NCI-H526 treated with DMSO at 0.1 percent for 48 hours (cell line): ENCODE data around the gene MYOZ3.

Experiments
- DNase-seq: peaks from one replicate; lab custom pipeline; 2025; lab: John Stamatoyannopoulos, UW

Gene MYOZ3

DNA sequence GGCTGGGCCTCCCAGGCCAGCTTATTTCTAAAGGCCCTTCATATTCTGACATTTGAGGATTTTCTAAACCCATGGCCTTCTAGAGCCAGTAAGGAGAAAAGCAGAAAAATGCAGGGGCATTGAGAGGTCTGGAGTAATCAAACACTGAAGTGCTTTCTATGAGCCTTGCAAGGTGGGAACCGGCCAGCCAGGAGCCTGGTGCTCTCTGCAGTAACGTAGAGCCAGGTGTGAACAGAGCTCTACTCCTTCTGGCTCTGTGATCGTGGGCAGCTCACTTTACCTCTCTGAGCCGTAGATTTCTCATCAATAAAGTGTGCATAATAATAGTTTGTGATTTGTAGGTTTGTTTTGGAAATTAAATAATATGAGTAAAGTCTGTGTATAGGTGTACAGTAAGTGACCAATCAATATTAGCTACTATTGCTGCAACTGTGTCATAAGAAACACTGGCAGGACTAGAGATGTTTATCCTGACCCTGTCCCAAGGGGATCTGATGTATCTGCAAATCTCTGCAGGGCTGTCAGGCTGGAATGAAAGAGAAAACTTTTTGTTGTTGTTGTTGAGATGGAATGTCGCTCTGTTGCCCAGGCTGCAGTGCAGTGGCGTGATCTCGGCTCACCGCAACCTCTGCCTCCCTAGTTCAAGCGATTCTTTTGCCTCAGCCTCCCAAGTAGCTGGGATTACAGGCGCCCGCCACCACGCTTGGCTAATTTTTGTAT, 17.9 kb upstream of the MYOZ3 start:
- DNase-seq: no peak

DNA sequence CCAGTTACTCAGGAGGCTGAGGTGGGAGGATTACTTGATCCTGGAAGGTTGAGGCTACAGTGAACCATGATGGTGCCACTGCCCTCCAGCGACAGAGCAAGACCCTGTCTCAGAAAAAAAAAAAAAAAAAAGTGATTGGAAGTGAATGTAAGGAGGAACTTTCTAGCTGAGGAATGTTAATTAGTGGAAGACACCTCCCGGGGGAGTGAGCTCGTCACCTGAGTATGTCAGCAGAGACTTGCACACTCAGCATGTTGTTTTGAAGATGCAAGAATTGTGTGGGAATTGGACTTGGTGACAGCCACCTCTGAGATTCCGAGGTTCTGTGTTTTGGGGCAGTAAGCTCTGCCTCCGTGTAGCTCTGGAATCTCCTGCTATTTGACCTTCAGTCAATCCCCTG, 17.0 kb upstream of the MYOZ3 start:
- no peak for DNase-seq

DNA sequence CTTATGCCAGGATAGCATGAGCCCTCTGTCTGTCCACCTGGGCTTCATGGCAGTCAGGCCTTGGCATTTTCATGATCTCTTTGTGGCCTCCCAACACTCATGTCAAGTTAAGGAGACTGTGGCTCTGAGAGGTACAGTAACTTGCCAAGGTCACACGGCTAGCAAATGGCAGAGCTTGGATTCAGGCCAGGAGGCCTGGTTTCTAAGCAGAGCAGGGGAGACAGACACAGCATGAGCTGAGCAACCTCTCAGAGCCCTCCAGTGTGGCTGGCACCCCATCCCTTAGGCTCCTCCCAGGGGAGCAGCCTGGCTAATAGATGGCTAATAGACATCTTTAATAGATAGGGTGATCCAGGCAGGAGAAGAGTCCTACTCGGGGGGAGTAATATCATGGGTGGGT, 16.5 kb upstream of the MYOZ3 start:
- DNase-seq: no peak

- DNase-seq: no peak
Measured at GRCh38 chr5:150645070-150645700, 15.9 kb upstream of the MYOZ3 start.

DNA sequence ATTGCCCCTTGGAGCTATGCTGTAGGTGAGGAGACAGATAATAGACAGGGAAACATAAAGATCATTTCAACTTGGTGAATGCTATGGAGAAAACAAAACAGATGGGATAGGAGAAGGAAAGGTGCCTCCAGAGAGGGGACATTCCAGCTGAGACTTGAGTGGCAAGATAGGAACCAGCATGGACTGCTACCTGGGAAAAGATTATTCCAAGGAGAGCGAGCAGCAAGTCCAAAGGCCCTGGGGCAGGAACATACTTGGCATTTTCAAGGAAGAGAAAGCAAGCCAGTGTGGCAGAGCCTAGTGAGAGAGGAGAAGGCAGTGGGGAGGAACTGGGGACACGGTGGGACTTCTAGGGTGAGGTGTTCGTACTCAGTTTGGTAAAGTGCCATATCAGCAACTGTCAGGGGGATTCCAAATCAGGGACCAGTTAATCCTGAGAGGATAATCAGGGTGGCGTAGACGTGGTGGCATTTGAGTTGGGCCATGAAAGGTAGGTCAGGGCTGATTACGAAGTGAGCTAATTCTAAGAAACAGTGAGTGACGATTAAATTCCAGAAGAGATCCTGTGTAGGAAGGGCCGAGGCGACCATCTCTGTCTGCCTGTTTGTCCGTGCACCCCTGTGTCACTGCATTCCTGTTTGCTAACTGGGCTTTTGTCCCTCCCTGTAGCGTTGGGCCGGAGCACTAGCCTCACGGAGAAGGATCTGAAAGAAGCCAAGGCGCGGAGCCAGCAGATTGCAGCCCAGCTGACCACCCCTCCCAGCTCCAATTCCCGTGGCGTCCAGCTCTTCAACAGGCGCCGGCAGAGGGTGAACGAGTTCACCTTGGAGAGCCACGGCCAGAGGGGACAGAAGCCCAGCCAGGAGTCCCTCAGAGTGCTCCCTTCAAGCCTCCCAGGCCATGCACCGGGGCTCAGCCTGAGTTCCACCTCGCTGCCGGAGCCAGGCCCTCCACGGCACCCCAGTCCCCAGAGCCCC, 13.5 kb upstream of the MYOZ3 start:
- DNase-seq: no peak

DNA sequence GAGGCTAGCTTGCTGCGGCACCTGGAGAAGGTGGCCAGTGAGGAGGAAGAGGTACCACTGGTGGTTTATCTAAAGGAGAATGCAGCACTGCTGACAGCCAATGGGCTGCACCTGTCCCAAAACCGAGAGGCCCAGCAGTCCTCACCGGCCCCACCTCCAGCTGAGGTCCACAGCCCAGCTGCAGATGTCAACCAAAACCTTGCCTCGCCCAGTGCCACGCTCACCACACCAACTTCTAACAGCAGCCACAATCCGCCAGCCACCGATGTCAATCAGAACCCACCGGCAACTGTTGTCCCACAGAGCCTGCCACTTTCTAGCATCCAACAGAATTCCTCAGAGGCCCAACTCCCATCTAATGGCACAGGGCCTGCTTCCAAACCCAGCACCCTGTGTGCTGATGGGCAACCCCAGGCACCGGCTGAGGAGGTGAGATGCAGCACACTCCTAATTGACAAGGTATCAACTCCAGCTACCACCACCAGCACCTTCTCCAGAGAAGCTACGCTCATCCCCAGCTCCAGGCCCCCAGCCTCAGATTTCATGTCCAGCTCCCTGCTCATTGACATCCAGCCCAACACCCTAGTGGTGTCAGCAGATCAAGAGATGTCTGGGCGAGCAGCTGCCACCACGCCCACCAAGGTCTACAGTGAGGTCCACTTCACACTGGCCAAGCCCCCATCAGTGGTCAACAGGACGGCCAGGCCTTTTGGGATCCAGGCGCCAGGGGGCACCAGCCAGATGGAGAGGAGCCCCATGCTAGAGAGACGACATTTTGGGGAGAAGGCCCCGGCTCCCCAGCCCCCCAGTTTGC, 12.6 kb upstream of the MYOZ3 start:
- DNase-seq: no peak

- DNase-seq: no peak
Measured at GRCh38 chr5:150649108-150650020, 11.7 kb upstream of the MYOZ3 start.

GRCh38 chr5:150650021-150651006, 10.7 kb upstream of the MYOZ3 start:
- no peak for DNase-seq

GRCh38 chr5:150651382-150651781, 9.7 kb upstream of the MYOZ3 start:
- DNase-seq: no peak

- DNase-seq: no peak
Measured at GRCh38 chr5:150651924-150652671, 9.0 kb upstream of the MYOZ3 start.

DNA sequence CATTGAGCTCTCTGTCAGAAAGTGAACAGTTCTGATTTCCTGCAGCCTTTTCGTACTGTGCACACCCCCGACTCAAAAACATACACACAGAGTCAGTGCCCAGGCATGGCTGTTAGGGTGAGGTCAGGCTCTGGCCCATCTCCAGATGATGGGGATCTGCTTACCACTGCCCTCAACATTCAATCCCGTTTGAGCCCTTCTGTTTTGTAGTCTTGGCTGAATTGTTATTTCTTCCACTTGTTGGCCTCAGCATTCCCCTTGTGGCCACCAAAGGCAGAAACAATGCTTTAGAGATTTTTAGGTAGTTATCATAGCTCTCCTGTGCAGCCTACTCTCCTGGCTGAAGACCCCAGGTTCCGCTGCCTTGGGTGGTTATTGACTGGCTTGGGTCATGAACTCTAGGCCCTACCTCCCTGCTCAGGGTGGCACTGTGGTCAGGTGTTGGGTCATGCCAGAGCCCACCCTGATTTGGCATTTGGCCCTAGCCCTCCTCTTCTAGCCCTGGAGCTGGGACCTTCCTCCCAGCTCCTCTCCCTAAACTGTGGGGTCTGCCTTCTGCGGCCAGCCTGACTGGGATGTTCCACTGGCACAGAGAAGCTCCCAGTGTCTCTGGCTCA, 7.8 kb upstream of the MYOZ3 start:
- no peak for DNase-seq

- DNase-seq: no peak
Measured at GRCh38 chr5:150653762-150654556, 7.1 kb upstream of the MYOZ3 start.

- DNase-seq: no peak
Measured at GRCh38 chr5:150655221-150655620, 5.8 kb upstream of the MYOZ3 start.

DNA sequence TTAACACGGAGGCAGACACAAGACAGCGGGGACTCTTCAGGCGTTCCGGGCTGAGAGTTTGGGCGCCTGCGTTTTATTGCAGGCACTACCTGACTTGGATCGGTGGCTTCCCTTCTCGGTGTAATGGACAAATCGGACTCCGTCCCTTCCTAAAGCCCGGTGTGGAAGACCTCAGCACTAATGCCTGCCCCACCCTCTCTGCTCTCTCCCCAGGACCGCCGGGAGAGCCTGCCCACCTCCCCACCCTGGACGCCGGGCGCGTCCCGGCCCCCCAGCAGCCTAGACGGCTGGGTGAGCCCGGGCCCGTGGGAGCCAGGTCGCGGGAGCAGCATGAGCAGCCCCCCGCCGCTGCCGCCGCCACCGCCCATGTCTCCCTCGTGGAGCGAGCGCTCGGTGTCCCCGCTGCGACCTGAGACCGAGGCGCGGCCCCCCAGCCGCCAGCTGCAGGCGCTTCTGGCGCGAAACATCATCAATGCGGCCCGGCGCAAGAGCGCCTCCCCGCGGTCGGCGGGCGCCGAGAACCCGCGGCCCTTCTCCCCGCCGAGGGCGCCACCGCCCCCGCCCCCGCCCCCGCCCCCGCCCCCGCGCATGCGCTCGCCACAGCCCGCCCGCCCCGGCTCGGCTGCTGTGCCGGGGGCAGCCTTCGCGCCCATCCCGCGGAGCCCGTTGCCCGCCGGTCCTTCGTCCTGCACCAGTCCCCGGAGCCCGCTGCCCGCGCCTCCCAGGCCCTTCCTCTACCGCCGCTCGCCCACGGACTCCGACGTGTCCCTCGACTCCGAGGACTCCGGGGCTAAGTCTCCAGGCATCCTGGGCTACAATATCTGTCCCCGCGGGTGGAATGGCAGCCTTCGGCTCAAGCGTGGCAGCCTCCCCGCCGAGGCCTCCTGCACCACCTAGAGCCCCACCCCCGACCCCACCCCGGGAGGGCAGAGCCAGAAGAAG, 4.6 kb upstream of the MYOZ3 start:
- DNase-seq: peak; percentile 35

DNA sequence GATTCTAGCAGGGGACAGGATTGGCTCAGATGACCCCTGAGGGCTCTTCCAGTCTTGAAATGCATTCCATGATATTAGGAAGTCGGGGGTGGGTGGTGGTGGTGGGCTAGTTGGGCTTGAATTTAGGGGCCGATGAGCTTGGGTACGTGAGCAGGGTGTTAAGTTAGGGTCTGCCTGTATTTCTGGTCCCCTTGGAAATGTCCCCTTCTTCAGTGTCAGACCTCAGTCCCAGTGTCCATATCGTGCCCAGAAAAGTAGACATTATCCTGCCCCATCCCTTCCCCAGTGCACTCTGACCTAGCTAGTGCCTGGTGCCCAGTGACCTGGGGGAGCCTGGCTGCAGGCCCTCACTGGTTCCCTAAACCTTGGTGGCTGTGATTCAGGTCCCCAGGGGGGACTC, 2.9 kb upstream of the MYOZ3 start:
- no peak for DNase-seq

GRCh38 chr5:150658699-150659265, 2.3 kb upstream of the MYOZ3 start:
- no peak for DNase-seq
